ENCODE results near the gene STRBP. TPM values are rescaled to one million over a fixed set of nuclear protein-coding genes. Genes with fewer than 3 reads are reported as not detected.

The STRBP gene
- total and polyA plus RNA-seq, 2 of the 4 experiments (the other 2 are of a cell fraction) = 2.1 to 2.5 TPM

GRCh38 chr9:123253204-123253603 is 15.2 kb downstream of the STRBP start:
- no peak overlapping the region for H2BK120ac ChIP-seq (ENCODE audit: low read depth, low read length)
- no peak overlapping the region for H2BK5ac ChIP-seq (ENCODE audit: low read depth, low read length, poor library complexity, severe bottlenecking)
- H4K20me1 ChIP-seq (ENCODE audit: insufficient read depth, low read length) = no peaks in the 10 kb centered on the region
- no peaks in the 10 kb centered on the region for H3K79me1 ChIP-seq (ENCODE audit: low read depth in 1 of 2, low read length in 2 of 2)
- no peak overlapping the region for H4K91ac ChIP-seq (ENCODE audit: insufficient read depth, low read depth, low read length)
- TF ChIP-seq SMC3 (IDR thresholded peaks at IDR 0.05; ENCODE audit: low read depth, low read length) (no peak), NFE2L2 (IDR thresholded peaks at IDR 0.05; ENCODE audit: low read depth, low read length) (no peak), FOS (IDR thresholded peaks at IDR 0.05; ENCODE audit: low read depth, low read length) (no peak), CHD1 (IDR thresholded peaks at IDR 0.05; ENCODE audit: low read depth, low read length) (no peak), RAD21 (IDR thresholded peaks at IDR 0.05; ENCODE audit: low read length) (no peak), CEBPB (IDR thresholded peaks at IDR 0.05; ENCODE audit: low read depth, low read length) (no peak), MXI1 (IDR thresholded peaks at IDR 0.05; ENCODE audit: borderline replicate concordance, low read depth, low read length) (no peak)
- TF ChIP-seq, protein P1, sequence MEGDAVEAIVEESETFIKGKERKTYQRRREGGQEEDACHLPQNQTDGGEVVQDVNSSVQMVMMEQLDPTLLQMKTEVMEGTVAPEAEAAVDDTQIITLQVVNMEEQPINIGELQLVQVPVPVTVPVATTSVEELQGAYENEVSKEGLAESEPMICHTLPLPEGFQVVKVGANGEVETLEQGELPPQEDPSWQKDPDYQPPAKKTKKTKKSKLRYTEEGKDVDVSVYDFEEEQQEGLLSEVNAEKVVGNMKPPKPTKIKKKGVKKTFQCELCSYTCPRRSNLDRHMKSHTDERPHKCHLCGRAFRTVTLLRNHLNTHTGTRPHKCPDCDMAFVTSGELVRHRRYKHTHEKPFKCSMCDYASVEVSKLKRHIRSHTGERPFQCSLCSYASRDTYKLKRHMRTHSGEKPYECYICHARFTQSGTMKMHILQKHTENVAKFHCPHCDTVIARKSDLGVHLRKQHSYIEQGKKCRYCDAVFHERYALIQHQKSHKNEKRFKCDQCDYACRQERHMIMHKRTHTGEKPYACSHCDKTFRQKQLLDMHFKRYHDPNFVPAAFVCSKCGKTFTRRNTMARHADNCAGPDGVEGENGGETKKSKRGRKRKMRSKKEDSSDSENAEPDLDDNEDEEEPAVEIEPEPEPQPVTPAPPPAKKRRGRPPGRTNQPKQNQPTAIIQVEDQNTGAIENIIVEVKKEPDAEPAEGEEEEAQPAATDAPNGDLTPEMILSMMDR (conservative IDR thresholded peaks at IDR 0.05; ENCODE audit: low read depth, low read length) = no peak
- TF ChIP-seq, protein P2, sequence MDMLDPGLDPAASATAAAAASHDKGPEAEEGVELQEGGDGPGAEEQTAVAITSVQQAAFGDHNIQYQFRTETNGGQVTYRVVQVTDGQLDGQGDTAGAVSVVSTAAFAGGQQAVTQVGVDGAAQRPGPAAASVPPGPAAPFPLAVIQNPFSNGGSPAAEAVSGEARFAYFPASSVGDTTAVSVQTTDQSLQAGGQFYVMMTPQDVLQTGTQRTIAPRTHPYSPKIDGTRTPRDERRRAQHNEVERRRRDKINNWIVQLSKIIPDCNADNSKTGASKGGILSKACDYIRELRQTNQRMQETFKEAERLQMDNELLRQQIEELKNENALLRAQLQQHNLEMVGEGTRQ (IDR thresholded peaks at IDR 0.05; ENCODE audit: low read depth, low read length) = no peak
- TF ChIP-seq, protein P3, sequence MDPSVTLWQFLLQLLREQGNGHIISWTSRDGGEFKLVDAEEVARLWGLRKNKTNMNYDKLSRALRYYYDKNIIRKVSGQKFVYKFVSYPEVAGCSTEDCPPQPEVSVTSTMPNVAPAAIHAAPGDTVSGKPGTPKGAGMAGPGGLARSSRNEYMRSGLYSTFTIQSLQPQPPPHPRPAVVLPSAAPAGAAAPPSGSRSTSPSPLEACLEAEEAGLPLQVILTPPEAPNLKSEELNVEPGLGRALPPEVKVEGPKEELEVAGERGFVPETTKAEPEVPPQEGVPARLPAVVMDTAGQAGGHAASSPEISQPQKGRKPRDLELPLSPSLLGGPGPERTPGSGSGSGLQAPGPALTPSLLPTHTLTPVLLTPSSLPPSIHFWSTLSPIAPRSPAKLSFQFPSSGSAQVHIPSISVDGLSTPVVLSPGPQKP (IDR thresholded peaks at IDR 0.05; ENCODE audit: borderline replicate concordance, low read depth, low read length) = no peak
- intact Hi-C loops (cut with micrococcal nuclease) = loop anchor here (5.0 kb wide), 1 partner anchor 76 kb away; no protein-coding TSS in a partner anchor
- no peak overlapping the region for H3K4me2 ChIP-seq (ENCODE audit: low read depth, low read length)
- CTCF ChIA-PET = no interaction called here
- no peak overlapping the region for H2BK15ac ChIP-seq (ENCODE audit: low read depth, low read length)
- H4K5ac ChIP-seq (ENCODE audit: low read depth, low read length) = no peak overlapping the region
- ATAC-seq (ENCODE audit: low read depth) (no peak), DNase-seq (no peak)
- WGBS, 2 experiments (ENCODE audit: extremely low coverage in 2 of 2, insufficient read length in 1 of 2) = no CpG with 5 or more reads among the region's 1 CpG
- no peaks in the 10 kb centered on the region for H3K9me3 ChIP-seq (ENCODE audit: control insufficient read depth, insufficient read depth, low read length)
- H2AK5ac ChIP-seq (ENCODE audit: low read depth, low read length) = no peak overlapping the region
- H3K4me3 ChIP-seq (ENCODE audit: insufficient read depth, low read depth, low read length) = no peak overlapping the region
- no peaks in the 10 kb centered on the region for H3K9me1 ChIP-seq (ENCODE audit: insufficient read depth, low read length)
- POLR2A ChIA-PET (ENCODE audit: unreplicated experiment) = no interaction called here
- in situ Hi-C loops (cut with MboI; ENCODE audit: low sequenced_read_pairs) = no loop called here
- no peak overlapping the region for H3K27ac ChIP-seq (ENCODE audit: insufficient read depth, low read length)
- H3K18ac ChIP-seq (ENCODE audit: low read depth, low read length) = no peak overlapping the region
- H3K14ac ChIP-seq (replicated peaks; ENCODE audit: low read depth, low read length) = no peak overlapping the region
- H3K56ac ChIP-seq (ENCODE audit: extremely low read depth, insufficient read depth, low read length) = no peak overlapping the region
- H3K36me3 ChIP-seq (ENCODE audit: control insufficient read depth, insufficient read depth, low read length) = no peaks in the 10 kb centered on the region
- no peak overlapping the region for H2AK9ac ChIP-seq (replicated peaks; ENCODE audit: low read depth, low read length, poor library complexity)
- no peak overlapping the region for H4K8ac ChIP-seq (ENCODE audit: low read depth in 2 of 2, low read length in 2 of 2)
- no peak overlapping the region for H3K9ac ChIP-seq (ENCODE audit: low read depth, low read length)
- no peak overlapping the region for H2BK20ac ChIP-seq (ENCODE audit: low read depth, low read length)
- no peak overlapping the region for H2AFZ ChIP-seq (replicated peaks; ENCODE audit: low read length, poor library complexity)
- no peak overlapping the region for H3K4ac ChIP-seq (ENCODE audit: low read depth, low read length)
- H3K4me1 ChIP-seq (ENCODE audit: control insufficient read depth, insufficient read depth, low read length) = no peaks in the 10 kb centered on the region
- no TSS peak for BruUV-seq (replicated peaks)
- no peak overlapping the region for H3K23ac ChIP-seq (ENCODE audit: low read depth, low read length)
- peaks cover 3% of the 10 kb centered on the region for H3K27me3 ChIP-seq (ENCODE audit: control insufficient read depth, insufficient read depth, low read length)
- dilution Hi-C loops (cut with HindIII; ENCODE audit: low sequenced_read_pairs, unreplicated experiment) = no loop called here

All from IMR-90 (cell line).